ENCODE data around the gene F10. TPM values are rescaled to one million over a fixed set of nuclear protein-coding genes. Genes with fewer than 3 reads are reported as not detected.

The F10 gene
- total and polyA plus RNA-seq, 2 donors (not counting 1 experiment from before 2014, with no cell fraction given), result not detected

GRCh38 chr13:113166266-113166665 lies 43.7 kb downstream of the F10 start:
- Histone ChIP-seq H3K79me2 (ENCODE audit: control insufficient read depth, insufficient read depth, low read length) (no peaks in the 10 kb centered on the region), H3K4me2 (replicated peaks; ENCODE audit: low read depth, low read length, poor library complexity, severe bottlenecking) (no peak overlapping the region), H3K36me3 (replicated peaks in 1 of 2; ENCODE audit: control extremely low read depth in 1 of 2, control insufficient read depth in 1 of 2, extremely low read depth in 1 of 2, insufficient read depth in 2 of 2, low read length in 1 of 2) (peaks cover 0 to 5% of the 10 kb centered on the region in 2 experiments), H2AFZ (ENCODE audit: insufficient read depth, low read depth, low read length, poor library complexity, severe bottlenecking) (no peak overlapping the region), H3K4me3 (ENCODE audit: control extremely low read depth in 1 of 5, extremely low read depth in 1 of 5, insufficient read depth in 1 of 5, low read depth in 2 of 5, low read length in 4 of 5) (no peak overlapping the region), H3K4me1 (ENCODE audit: control insufficient read depth in 2 of 2, insufficient read depth in 2 of 2, low read length in 2 of 2) (peaks cover 0 to 5% of the 10 kb centered on the region in 2 donors), H3K9ac (ENCODE audit: low read length) (no peak overlapping the region), H4K20me1 (ENCODE audit: control insufficient read depth, insufficient read depth, low read length, poor library complexity, severe bottlenecking) (no peaks in the 10 kb centered on the region), H3K27ac (ENCODE audit: low read length in 2 of 2) (no peak overlapping the region), H3K9me3 (ENCODE audit: control extremely low read depth in 1 of 3, control insufficient read depth in 2 of 3, insufficient read depth in 1 of 3, low read length in 2 of 3) (peaks cover 0 to 5% (median 0%) of the 10 kb centered on the region in 3 donors), H3K27me3 (replicated peaks in 1 of 4; ENCODE audit: control extremely low read depth in 1 of 4, control insufficient read depth in 3 of 4, insufficient read depth in 4 of 4, low read length in 3 of 4) (peaks cover 0 to 8% (median 0%) of the 10 kb centered on the region in 4 experiments)
- H3K27me3 Mint-ChIP-seq, result no peaks in the 10 kb centered on the region
- no peak overlapping the region for H3K27ac Mint-ChIP-seq
- no peaks in the 10 kb centered on the region for H3K9me3 Mint-ChIP-seq (ENCODE audit: insufficient read depth)
- intact Hi-C loops (cut with micrococcal nuclease), result no loop called here
- no peak for DNase-seq
- WGBS (ENCODE audit: insufficient coverage), result 90% methylated on average over 6 of the region's 10 CpGs
- CTCF ChIA-PET, result interaction anchor here (0.6 kb wide), 1 partner anchor 13 kb away, joined by 4 read pairs; no protein-coding TSS in a partner anchor
- no peak for TF ChIP-seq CTCF (IDR thresholded peaks at IDR 0.05)
- TF ChIP-seq EZH2 (IDR thresholded peaks at IDR 0.05; ENCODE audit: borderline replicate concordance, insufficient read depth, low read depth, low read length, poor library complexity, severe bottlenecking), result no peak
- H3K4me3 Mint-ChIP-seq, result no peak overlapping the region
- POLR2A ChIA-PET, result no interaction called here
- no peak for ATAC-seq (ENCODE audit: low read depth)
- H3K4me1 Mint-ChIP-seq, result peaks cover 10% of the 10 kb centered on the region

GRCh38 chr13:113166681-113167080 lies 44.1 kb downstream of the F10 start:
- CTCF ChIA-PET, result interaction anchor here (0.6 kb wide), 1 partner anchor 12 kb away, joined by 4 read pairs; no protein-coding TSS in a partner anchor
- H3K27ac Mint-ChIP-seq, result no peak overlapping the region

More at GRCh38 chr13:113166681-113167080, 44.1 kb downstream of the F10 start:
- H3K9me3 ChIP-seq (ENCODE audit: control extremely low read depth in 1 of 3, control insufficient read depth in 2 of 3, insufficient read depth in 1 of 3, low read length in 2 of 3), result peaks cover 0 to 3% (median 0%) of the 10 kb centered on the region in 3 donors
- POLR2A ChIA-PET, result no interaction called here
- TF ChIP-seq CTCF (IDR thresholded peaks at IDR 0.05), result no peak
- no peak for TF ChIP-seq EZH2 (IDR thresholded peaks at IDR 0.05; ENCODE audit: borderline replicate concordance, insufficient read depth, low read depth, low read length, poor library complexity, severe bottlenecking)
- DNase-seq (no peak), ATAC-seq (ENCODE audit: low read depth) (no peak)
- H3K9me3 Mint-ChIP-seq (ENCODE audit: insufficient read depth), result no peaks in the 10 kb centered on the region
- H3K79me2 ChIP-seq (ENCODE audit: control insufficient read depth, insufficient read depth, low read length), result no peaks in the 10 kb centered on the region
- H3K27ac ChIP-seq (ENCODE audit: low read length in 2 of 2), result no peak overlapping the region
- H2AFZ ChIP-seq (ENCODE audit: insufficient read depth, low read depth, low read length, poor library complexity, severe bottlenecking), result no peak overlapping the region
- peaks cover 0 to 5% (median 0%) of the 10 kb centered on the region in 4 experiments for H3K27me3 ChIP-seq (replicated peaks in 1 of 4; ENCODE audit: control extremely low read depth in 1 of 4, control insufficient read depth in 3 of 4, insufficient read depth in 4 of 4, low read length in 3 of 4)
- H4K20me1 ChIP-seq (ENCODE audit: control insufficient read depth, insufficient read depth, low read length, poor library complexity, severe bottlenecking), result no peaks in the 10 kb centered on the region
- H3K4me2 ChIP-seq (replicated peaks; ENCODE audit: low read depth, low read length, poor library complexity, severe bottlenecking), result no peak overlapping the region
- no peak overlapping the region for H3K4me3 ChIP-seq (ENCODE audit: control extremely low read depth in 1 of 5, extremely low read depth in 1 of 5, insufficient read depth in 1 of 5, low read depth in 2 of 5, low read length in 4 of 5)
- H3K4me1 ChIP-seq (ENCODE audit: control insufficient read depth in 2 of 2, insufficient read depth in 2 of 2, low read length in 2 of 2), result peaks cover 0 to 5% of the 10 kb centered on the region in 2 donors
- H3K27me3 Mint-ChIP-seq, result no peaks in the 10 kb centered on the region
- peaks cover 0 to 5% of the 10 kb centered on the region in 2 experiments for H3K36me3 ChIP-seq (replicated peaks in 1 of 2; ENCODE audit: control extremely low read depth in 1 of 2, control insufficient read depth in 1 of 2, extremely low read depth in 1 of 2, insufficient read depth in 2 of 2, low read length in 1 of 2)
- WGBS (ENCODE audit: insufficient coverage), result 100% methylated on average over 3 of the region's 5 CpGs
- H3K4me1 Mint-ChIP-seq, result peaks cover 9% of the 10 kb centered on the region
- no peak overlapping the region for H3K9ac ChIP-seq (ENCODE audit: low read length)
- intact Hi-C loops (cut with micrococcal nuclease), result no loop called here
- no peak overlapping the region for H3K4me3 Mint-ChIP-seq
